ENCODE results near the gene IL18R1. TPM values are rescaled to one million over a fixed set of nuclear protein-coding genes. Genes with fewer than 3 reads are reported as not detected.

Gene IL18R1
- total RNA-seq, 1 donor from 2014 or later, result not detected

DNA sequence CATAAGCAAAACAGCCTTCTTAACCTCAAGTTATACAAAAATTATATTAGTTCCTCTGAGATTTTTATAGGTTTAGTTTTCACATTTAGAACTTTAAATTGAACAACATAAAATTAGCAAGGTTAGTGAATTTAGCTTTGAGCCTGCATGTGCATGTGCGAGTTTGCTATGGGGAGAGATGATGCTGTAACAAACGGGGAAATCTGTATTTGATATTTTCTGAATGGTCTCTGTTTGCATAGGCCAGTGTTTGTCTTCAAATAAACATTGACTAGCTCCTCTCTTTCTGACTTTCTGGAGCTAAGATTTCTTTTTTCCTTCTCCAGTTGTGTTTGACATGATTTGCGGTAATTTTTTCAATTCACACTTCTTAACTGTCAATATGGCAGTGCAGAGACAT is 36.5 kb downstream of the IL18R1 start:
- Mint-ChIP-seq H3K4me3 (no peak overlapping the region), H3K27me3 (ENCODE audit: low read depth) (peaks cover 3% of the 10 kb centered on the region), H3K4me1 (no peaks in the 10 kb centered on the region), H3K27ac (ENCODE audit: unreplicated experiment) (no peak overlapping the region), H3K9me3 (no peaks in the 10 kb centered on the region), H3K36me3 (ENCODE audit: low read depth) (no peaks in the 10 kb centered on the region)
- TF ChIP-seq, protein P1, sequence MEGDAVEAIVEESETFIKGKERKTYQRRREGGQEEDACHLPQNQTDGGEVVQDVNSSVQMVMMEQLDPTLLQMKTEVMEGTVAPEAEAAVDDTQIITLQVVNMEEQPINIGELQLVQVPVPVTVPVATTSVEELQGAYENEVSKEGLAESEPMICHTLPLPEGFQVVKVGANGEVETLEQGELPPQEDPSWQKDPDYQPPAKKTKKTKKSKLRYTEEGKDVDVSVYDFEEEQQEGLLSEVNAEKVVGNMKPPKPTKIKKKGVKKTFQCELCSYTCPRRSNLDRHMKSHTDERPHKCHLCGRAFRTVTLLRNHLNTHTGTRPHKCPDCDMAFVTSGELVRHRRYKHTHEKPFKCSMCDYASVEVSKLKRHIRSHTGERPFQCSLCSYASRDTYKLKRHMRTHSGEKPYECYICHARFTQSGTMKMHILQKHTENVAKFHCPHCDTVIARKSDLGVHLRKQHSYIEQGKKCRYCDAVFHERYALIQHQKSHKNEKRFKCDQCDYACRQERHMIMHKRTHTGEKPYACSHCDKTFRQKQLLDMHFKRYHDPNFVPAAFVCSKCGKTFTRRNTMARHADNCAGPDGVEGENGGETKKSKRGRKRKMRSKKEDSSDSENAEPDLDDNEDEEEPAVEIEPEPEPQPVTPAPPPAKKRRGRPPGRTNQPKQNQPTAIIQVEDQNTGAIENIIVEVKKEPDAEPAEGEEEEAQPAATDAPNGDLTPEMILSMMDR (conservative IDR thresholded peaks at IDR 0.05), result no peak
- DNase-seq (ENCODE audit: low read depth, low spot score), result no peak

DNA sequence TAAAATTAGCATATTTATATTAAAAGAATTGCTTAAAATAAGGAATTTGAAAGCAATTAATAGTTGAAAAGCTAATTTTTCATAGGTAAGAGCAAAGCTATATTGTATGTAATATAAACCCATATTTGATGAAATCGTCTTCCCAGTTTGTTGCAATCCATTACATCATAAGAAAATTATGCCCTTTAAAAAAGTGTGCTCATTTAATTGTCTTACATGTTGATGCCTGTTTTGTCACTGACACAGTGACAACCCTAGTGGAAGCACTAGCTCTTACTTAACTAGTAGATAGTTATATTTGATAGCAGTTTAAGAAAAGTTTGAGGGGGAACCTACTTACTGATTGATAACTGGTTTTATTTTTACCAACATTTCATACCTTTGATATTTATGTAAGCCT is 37.3 kb downstream of the IL18R1 start:
- no peak for DNase-seq (ENCODE audit: low read depth, low spot score)
- H3K36me3 Mint-ChIP-seq (ENCODE audit: low read depth), result no peaks in the 10 kb centered on the region
- TF ChIP-seq, protein P1 (conservative IDR thresholded peaks at IDR 0.05), result no peak
- peaks cover 3% of the 10 kb centered on the region for H3K27me3 Mint-ChIP-seq (ENCODE audit: low read depth)
- no peaks in the 10 kb centered on the region for H3K9me3 Mint-ChIP-seq
- no peak overlapping the region for H3K4me3 Mint-ChIP-seq
- no peaks in the 10 kb centered on the region for H3K4me1 Mint-ChIP-seq
- H3K27ac Mint-ChIP-seq (ENCODE audit: unreplicated experiment), result no peak overlapping the region

DNA sequence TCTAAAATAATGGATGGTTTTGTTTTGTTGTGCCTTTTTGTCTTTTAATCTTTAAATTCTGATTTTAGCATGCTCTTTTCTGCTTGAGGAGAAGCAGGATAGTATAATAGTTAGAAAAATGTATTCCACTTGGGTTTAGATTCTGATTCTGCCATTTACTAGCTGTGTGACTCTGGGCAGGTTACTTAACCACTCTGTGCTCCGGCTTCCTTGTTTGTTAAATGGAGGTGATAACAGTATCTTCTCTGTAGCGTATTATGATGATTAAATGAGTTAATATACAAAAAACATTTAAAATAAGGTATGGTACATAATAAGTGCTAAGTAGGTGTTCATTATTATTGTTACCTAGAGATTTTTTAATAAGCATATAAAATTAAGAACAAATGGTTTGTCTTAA is 40.4 kb downstream of the IL18R1 start:
- DNase-seq (ENCODE audit: low read depth, low spot score), result no peak
- Mint-ChIP-seq H3K27me3 (ENCODE audit: low read depth) (peaks cover 3% of the 10 kb centered on the region), H3K9me3 (no peaks in the 10 kb centered on the region), H3K36me3 (ENCODE audit: low read depth) (no peaks in the 10 kb centered on the region), H3K4me3 (no peak overlapping the region), H3K4me1 (no peaks in the 10 kb centered on the region), H3K27ac (ENCODE audit: unreplicated experiment) (no peak overlapping the region)
- TF ChIP-seq, protein P1 (conservative IDR thresholded peaks at IDR 0.05), result no peak

DNA sequence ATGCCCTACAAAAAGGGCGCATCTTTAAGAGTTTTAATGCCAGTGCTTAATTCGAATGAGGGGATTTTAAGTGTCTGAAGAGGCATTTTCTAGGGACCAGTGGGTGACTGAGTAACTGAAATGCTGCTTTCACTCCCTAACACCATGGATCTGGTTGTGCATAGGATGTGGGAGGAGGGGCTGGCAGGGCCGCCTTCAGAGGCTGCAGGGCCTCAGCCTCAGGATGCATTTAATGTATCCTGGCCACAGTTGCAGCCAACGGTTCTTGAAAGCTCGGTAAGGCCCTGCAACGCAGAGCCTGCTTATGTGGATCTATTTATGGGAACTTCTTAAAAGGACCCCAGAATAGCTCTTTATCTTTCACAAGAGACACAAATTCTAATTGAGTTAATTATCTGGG is 41.6 kb downstream of the IL18R1 start:
- TF ChIP-seq, protein P1 (conservative IDR thresholded peaks at IDR 0.05), result no peak
- Mint-ChIP-seq H3K27me3 (ENCODE audit: low read depth) (peaks cover 3% of the 10 kb centered on the region), H3K9me3 (no peaks in the 10 kb centered on the region), H3K36me3 (ENCODE audit: low read depth) (no peaks in the 10 kb centered on the region), H3K4me3 (no peak overlapping the region), H3K27ac (ENCODE audit: unreplicated experiment) (no peak overlapping the region), H3K4me1 (no peaks in the 10 kb centered on the region)
- no peak for DNase-seq (ENCODE audit: low read depth, low spot score)

DNA sequence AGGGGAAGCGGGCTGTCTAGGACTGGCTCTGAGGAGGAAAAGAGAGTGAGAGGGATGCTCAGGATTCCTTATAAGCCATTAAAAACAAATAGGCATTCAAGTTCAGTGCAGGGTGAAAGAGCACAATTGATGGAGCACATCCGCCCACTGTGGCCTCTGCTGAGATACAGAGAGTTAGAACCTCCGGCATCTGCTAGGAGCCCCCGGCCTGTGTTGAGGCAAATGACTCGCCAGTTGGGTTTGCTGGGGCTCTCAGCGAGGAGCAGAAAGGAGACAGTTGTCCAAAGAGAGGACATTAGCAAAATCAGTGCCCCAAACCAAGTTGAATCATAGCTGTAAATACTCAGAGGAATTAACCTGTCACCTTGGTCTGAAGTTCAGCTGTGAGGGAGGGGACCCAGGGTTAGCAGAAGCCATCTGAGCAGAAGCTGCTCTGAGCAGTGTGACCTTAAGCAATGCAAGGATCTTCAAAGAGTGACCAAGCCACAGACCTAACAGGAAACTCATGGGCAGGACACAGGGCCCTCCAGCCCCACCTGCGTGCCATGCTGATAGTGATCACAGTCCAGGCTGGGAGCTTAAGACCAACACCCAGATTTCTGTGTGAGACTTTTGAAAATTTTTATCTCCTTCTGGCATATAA is 44.0 kb downstream of the IL18R1 start:
- H3K4me1 Mint-ChIP-seq, result no peaks in the 10 kb centered on the region
- no peaks in the 10 kb centered on the region for H3K27me3 Mint-ChIP-seq (ENCODE audit: low read depth)
- no peaks in the 10 kb centered on the region for H3K36me3 Mint-ChIP-seq (ENCODE audit: low read depth)
- no peak overlapping the region for H3K27ac Mint-ChIP-seq (ENCODE audit: unreplicated experiment)
- DNase-seq (ENCODE audit: low read depth, low spot score), result no peak
- no peaks in the 10 kb centered on the region for H3K9me3 Mint-ChIP-seq
- no peak overlapping the region for H3K4me3 Mint-ChIP-seq
- TF ChIP-seq, protein P1 (conservative IDR thresholded peaks at IDR 0.05), result no peak
